ENCODE measurements around the gene USP35. TPM values are rescaled to one million over a fixed set of nuclear protein-coding genes. Genes with fewer than 3 reads are reported as not detected.

Gene USP35
- total and polyA plus RNA-seq, 2 experiments from 2014 or later = 2.9 to 7.3 TPM

DNA sequence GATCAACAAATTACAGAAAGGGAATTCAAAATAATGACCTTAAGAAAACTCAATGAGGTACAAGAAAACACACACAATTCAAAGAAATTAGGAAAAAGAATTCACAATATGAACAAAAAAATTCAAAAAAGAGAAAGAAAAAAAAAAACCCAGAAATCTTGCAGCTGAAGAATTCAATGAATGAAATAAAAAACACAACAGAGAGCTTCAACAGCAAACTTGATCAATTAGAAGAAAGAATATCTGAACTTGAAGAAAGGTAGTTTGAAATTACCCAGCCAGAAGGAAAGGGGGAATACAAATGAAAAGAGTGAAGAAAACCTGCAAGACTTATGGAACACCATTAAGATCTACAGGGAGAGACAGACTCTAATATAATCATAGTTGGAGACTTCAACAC is 52.8 kb downstream of the USP35 start:
- no peak overlapping the region for H3K4me3 ChIP-seq
- no peak overlapping the region for H3K27ac ChIP-seq
- DNase-seq (ENCODE audit: low spot score) = no peak
- H3K9me2 ChIP-seq (replicated peaks; ENCODE audit: insufficient read depth) = no peaks in the 10 kb centered on the region
- no peaks in the 10 kb centered on the region for H4K20me1 ChIP-seq (ENCODE audit: insufficient read depth, poor library complexity, severe bottlenecking)
- peaks cover 4% of the 10 kb centered on the region for H3K9me3 ChIP-seq (ENCODE audit: low read depth)
- no peaks in the 10 kb centered on the region for H3K27me3 ChIP-seq
- no peak overlapping the region for H2AFZ ChIP-seq
- H3K79me2 ChIP-seq = peaks cover 3% of the 10 kb centered on the region
- no peak for TF ChIP-seq EZH2phosphoT487 (IDR thresholded peaks at IDR 0.05; ENCODE audit: low read depth, severe bottlenecking, unreplicated experiment)
- no peak for TF ChIP-seq CTCF (IDR thresholded peaks at IDR 0.05; ENCODE audit: poor library complexity)
- TF ChIP-seq EZH2 (IDR thresholded peaks at IDR 0.05; ENCODE audit: borderline replicate concordance) = no peak
- H3K4me2 ChIP-seq = no peak overlapping the region
- no peaks in the 10 kb centered on the region for H3K36me3 ChIP-seq (replicated peaks; ENCODE audit: insufficient read depth, low read depth)
- no peaks in the 10 kb centered on the region for H3K4me1 ChIP-seq (ENCODE audit: insufficient read depth)

DNA sequence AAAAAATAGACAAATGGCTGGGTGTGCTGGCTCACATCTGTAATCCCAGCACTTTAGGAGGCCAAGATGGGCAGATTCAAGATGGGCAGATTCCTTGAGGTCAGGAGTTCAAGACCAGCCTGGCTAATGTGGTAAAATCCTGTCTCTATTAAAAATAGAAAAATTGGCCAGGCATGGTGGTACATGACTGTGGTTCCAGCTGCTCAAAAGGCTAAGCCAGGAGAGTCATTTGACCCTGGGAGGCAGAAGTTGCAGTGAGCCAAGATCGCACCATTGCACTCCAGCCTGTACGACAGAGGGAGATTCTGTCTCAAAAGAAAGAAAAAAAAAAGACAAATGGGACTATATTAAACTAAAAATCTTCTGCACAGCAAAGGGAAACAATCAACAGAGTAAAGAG is 55.4 kb downstream of the USP35 start:
- H3K4me3 ChIP-seq = no peak overlapping the region
- H3K4me1 ChIP-seq (ENCODE audit: insufficient read depth) = no peaks in the 10 kb centered on the region
- H4K20me1 ChIP-seq (ENCODE audit: insufficient read depth, poor library complexity, severe bottlenecking) = no peaks in the 10 kb centered on the region
- H3K4me2 ChIP-seq = no peak overlapping the region
- TF ChIP-seq EZH2phosphoT487 (IDR thresholded peaks at IDR 0.05; ENCODE audit: low read depth, severe bottlenecking, unreplicated experiment) = no peak
- no peak for TF ChIP-seq CTCF (IDR thresholded peaks at IDR 0.05; ENCODE audit: poor library complexity)
- no peak for TF ChIP-seq EZH2 (IDR thresholded peaks at IDR 0.05; ENCODE audit: borderline replicate concordance)
- 90% methylated on average over 2 of the region's 2 CpGs for WGBS (ENCODE audit: low lambda C conversion rate, missing lambda C conversion rate)
- H3K27me3 ChIP-seq = no peaks in the 10 kb centered on the region
- H3K9me3 ChIP-seq (ENCODE audit: low read depth) = peaks cover 4% of the 10 kb centered on the region
- H3K79me2 ChIP-seq = peaks cover 3% of the 10 kb centered on the region
- no peak overlapping the region for H3K27ac ChIP-seq
- no peaks in the 10 kb centered on the region for H3K36me3 ChIP-seq (replicated peaks; ENCODE audit: insufficient read depth, low read depth)
- no peak overlapping the region for H2AFZ ChIP-seq
- H3K9me2 ChIP-seq (replicated peaks; ENCODE audit: insufficient read depth) = no peaks in the 10 kb centered on the region
- no peak for DNase-seq (ENCODE audit: low spot score)

GRCh38 chr11:78244546-78245255 is 56.0 kb downstream of the USP35 start:
- Histone ChIP-seq H3K9me2 (replicated peaks; ENCODE audit: insufficient read depth) (no peaks in the 10 kb centered on the region), H3K4me3 (no peak overlapping the region), H3K9me3 (ENCODE audit: low read depth) (peaks cover 4% of the 10 kb centered on the region), H3K4me2 (no peak overlapping the region), H3K27me3 (no peaks in the 10 kb centered on the region), H3K27ac (no peak overlapping the region), H4K20me1 (ENCODE audit: insufficient read depth, poor library complexity, severe bottlenecking) (no peaks in the 10 kb centered on the region), H3K79me2 (peaks cover 3% of the 10 kb centered on the region), H3K4me1 (ENCODE audit: insufficient read depth) (no peaks in the 10 kb centered on the region), H2AFZ (no peak overlapping the region), H3K36me3 (replicated peaks; ENCODE audit: insufficient read depth, low read depth) (no peaks in the 10 kb centered on the region)
- no peak for DNase-seq (ENCODE audit: low spot score)
- 88% methylated on average over 4 of the region's 4 CpGs for WGBS (ENCODE audit: low lambda C conversion rate, missing lambda C conversion rate)
- TF ChIP-seq EZH2phosphoT487 (IDR thresholded peaks at IDR 0.05; ENCODE audit: low read depth, severe bottlenecking, unreplicated experiment) = no peak
- TF ChIP-seq EZH2 (IDR thresholded peaks at IDR 0.05; ENCODE audit: borderline replicate concordance) = no peak
- no peak for TF ChIP-seq CTCF (IDR thresholded peaks at IDR 0.05; ENCODE audit: poor library complexity)

Data from hepatocyte (in vitro differentiated cells).